ENCODE measurements around the gene HEPN1.
A peak's percentile ranks its signal among the peaks of the same experiment; 100 is the strongest.

The HEPN1 gene

GRCh38 chr11:124902616-124903015 lies 16.4 kb upstream of the HEPN1 start:
- DNase-seq, result no peak

- no peak for DNase-seq
Measured at GRCh38 chr11:124915541-124916369, 3.3 kb upstream of the HEPN1 start.

GRCh38 chr11:124916370-124916710 lies 2.7 kb upstream of the HEPN1 start:
- DNase-seq, result no peak

- DNase-seq, result peak; percentile 55
Measured at GRCh38 chr11:124917115-124917637, 1.9 kb upstream of the HEPN1 start.

- DNase-seq, result no peak
Measured at GRCh38 chr11:124919898-124920297, 848 bp downstream of the HEPN1 start.

- no peak for DNase-seq
Measured at GRCh38 chr11:124920356-124920755, 1.3 kb downstream of the HEPN1 start.

- DNase-seq, result no peak
Measured at GRCh38 chr11:124920870-124921609, 2.0 kb downstream of the HEPN1 start.

GRCh38 chr11:124922831-124923230 lies 3.8 kb downstream of the HEPN1 start:
- no peak for DNase-seq

GRCh38 chr11:124923296-124923695 lies 4.2 kb downstream of the HEPN1 start:
- no peak for DNase-seq

- peak; percentile 43 for DNase-seq
Measured at GRCh38 chr11:124928942-124929665, 10.1 kb downstream of the HEPN1 start.

- peak; percentile 67 for DNase-seq
Measured at GRCh38 chr11:124930799-124931198, 11.7 kb downstream of the HEPN1 start.

GRCh38 chr11:124934862-124935547 lies 16.0 kb downstream of the HEPN1 start:
- DNase-seq, result no peak

GRCh38 chr11:124935548-124936514 lies 16.8 kb downstream of the HEPN1 start, which contains the start of gene HEPACAM:
HEPACAM (minus strand) TSS chr11:124936047; CDS start chr11:124936006, 41 bp downstream.
- DNase-seq, result no peak

GRCh38 chr11:124937336-124937935 lies 18.4 kb downstream of the HEPN1 start:
- DNase-seq, result no peak

GRCh38 chr11:124938206-124938765 lies 19.2 kb downstream of the HEPN1 start:
- DNase-seq, result no peak

- DNase-seq, result no peak
Measured at GRCh38 chr11:124938970-124939369, 19.9 kb downstream of the HEPN1 start.

GRCh38 chr11:124941703-124942102 lies 22.7 kb downstream of the HEPN1 start:
- DNase-seq, result no peak

GRCh38 chr11:124942466-124943253 lies 23.6 kb downstream of the HEPN1 start:
- no peak for DNase-seq

- no peak for DNase-seq
Measured at GRCh38 chr11:124943254-124943616, 24.2 kb downstream of the HEPN1 start.

GRCh38 chr11:124943741-124944140 lies 24.7 kb downstream of the HEPN1 start:
- no peak for DNase-seq

Data from MV-4-11 (cell line).